PC-3 (cell line): ENCODE data around the gene BMP5. TPM values are rescaled to one million over a fixed set of nuclear protein-coding genes. Genes with fewer than 3 reads are reported as not detected.

Experiments
- ATAC-seq: fragments of 200-7000 bp; cut with Tn5 transposase; 2 replicates; pipeline ENCODE4 v1.9.1; 2020; ENCODE audit warnings: mild to moderate bottlenecking, moderate library complexity
- BruUV-seq: library from RNA; stranded (reverse); fragments of 400-500 nt; replicated peaks from 2 replicates; lab custom pipeline; 2021; lab: Mats Ljungman, UMichigan
- CTCF ChIA-PET: fragments of 300-600 bp; sonication (Branson Sonifier 250); formaldehyde crosslinking; loops from one replicate; lab custom pipeline; 2022; ENCODE audit warnings: antibody characterized with exemption; lab: Charles Lee
- POLR2A ChIA-PET: fragments of 300-600 bp; sonication (Branson Sonifier 250); formaldehyde crosslinking; loops from one replicate; lab custom pipeline; 2022; ENCODE audit warnings: antibody characterized with exemption; ENCODE audit not compliant: unreplicated experiment; lab: Charles Lee
- DNase-seq: peaks from one replicate; pipeline ENCODE4 v3.0.0-alpha.2; 2015
- H2AFZ ChIP-seq: fragments of 300-600 bp; sonication (generic); 2 replicates; pipeline ENCODE4 v1.6.0; 2016; ENCODE audit warnings: antibody characterized with exemption, low read length
- H3F3A ChIP-seq: fragments of 300-600 bp; sonication (generic); one replicate; pipeline ENCODE4 v1.6.0; 2017; ENCODE audit warnings: antibody characterized with exemption, low read length, control low read depth, mild to moderate bottlenecking; ENCODE audit not compliant: unreplicated experiment
- H3K27ac ChIP-seq: fragments of 300-600 bp; sonication (generic); 2 replicates; pipeline ENCODE4 v1.5.1; 2016; ENCODE audit warnings: mild to moderate bottlenecking, low read length
- H3K27me3 ChIP-seq: fragments of 300-600 bp; sonication (generic); 2 replicates; pipeline ENCODE4 v1.6.1; 2016; ENCODE audit warnings: low read length, mixed read lengths
- H3K36me3 ChIP-seq: fragments of 300-600 bp; sonication (generic); 2 replicates; pipeline ENCODE4 v1.6.1; 2016; ENCODE audit warnings: low read depth, mixed run types, low read length, mixed read lengths
- H3K4me1 ChIP-seq: fragments of 300-600 bp; sonication (generic); 2 replicates; pipeline ENCODE4 v1.5.1; 2016; ENCODE audit warnings: low read length; ENCODE audit not compliant: insufficient read depth
- H3K4me2 ChIP-seq: fragments of 300-600 bp; sonication (generic); 2 replicates; pipeline ENCODE4 v1.6.0; 2016; ENCODE audit warnings: low read length
- H3K4me3 ChIP-seq: fragments of 300-600 bp; sonication (generic); 2 replicates; pipeline ENCODE4 v1.5.1; 2016; ENCODE audit warnings: mild to moderate bottlenecking, low read length, mixed read lengths
- H3K79me2 ChIP-seq: fragments of 300-600 bp; sonication (generic); 2 replicates; pipeline ENCODE4 v1.6.1; 2017; ENCODE audit warnings: low read length, mixed read lengths
- H3K9ac ChIP-seq: fragments of 300-600 bp; sonication (generic); 2 replicates; pipeline ENCODE4 v1.6.0; 2016; ENCODE audit warnings: mild to moderate bottlenecking, low read length
- H3K9me2 ChIP-seq: fragments of 300-600 bp; sonication (generic); replicated peaks from 2 replicates; pipeline ENCODE4 v1.6.1; 2016; ENCODE audit warnings: mixed run types, low read length, mixed read lengths
- H3K9me3 ChIP-seq: fragments of 300-600 bp; sonication (generic); 2 replicates; pipeline ENCODE4 v1.6.1; 2016; ENCODE audit warnings: low read length, mixed read lengths
- H4K20me1 ChIP-seq: fragments of 300-600 bp; sonication (generic); 2 replicates; pipeline ENCODE4 v1.6.1; 2016; ENCODE audit warnings: low read length, mixed read lengths
- EZH2 ChIP-seq: fragments of 300-600 bp; sonication (generic); IDR thresholded peaks from one replicate; pipeline ENCODE4 v1.6.1; 2017; ENCODE audit warnings: antibody characterized with exemption, mild to moderate bottlenecking, low read length; ENCODE audit not compliant: unreplicated experiment
- EZH2phosphoT487 ChIP-seq: fragments of 300-600 bp; sonication (generic); IDR thresholded peaks from 2 replicates; pipeline ENCODE4 v1.6.1; 2018; ENCODE audit warnings: mild to moderate bottlenecking, antibody characterized with exemption, low read length, borderline replicate concordance
- intact Hi-C: fragments of 100-400 bp; cut with micrococcal nuclease; formaldehyde crosslinking; loops from 2 replicates; pipeline ENCODE4 v1.9.0; 2023
- total RNA-seq: library from RNA; depleted of rRNA; stranded (reverse); fragments of >200 nt; gene quantifications from 2 replicates; pipeline ENCODE4 v1.2.3, GENCODE V29; 2014
- TF ChIP-seq, protein P1 (sequence below): fragments of 300-600 bp; sonication (generic); conservative IDR thresholded peaks from 2 replicates; pipeline ENCODE4 v1.5.1; 2017; ENCODE audit warnings: antibody characterized with exemption, low read depth, mild to moderate bottlenecking, low read length

Gene BMP5
- total RNA-seq, 1 experiment from 2014 or later: not detected

DNA sequence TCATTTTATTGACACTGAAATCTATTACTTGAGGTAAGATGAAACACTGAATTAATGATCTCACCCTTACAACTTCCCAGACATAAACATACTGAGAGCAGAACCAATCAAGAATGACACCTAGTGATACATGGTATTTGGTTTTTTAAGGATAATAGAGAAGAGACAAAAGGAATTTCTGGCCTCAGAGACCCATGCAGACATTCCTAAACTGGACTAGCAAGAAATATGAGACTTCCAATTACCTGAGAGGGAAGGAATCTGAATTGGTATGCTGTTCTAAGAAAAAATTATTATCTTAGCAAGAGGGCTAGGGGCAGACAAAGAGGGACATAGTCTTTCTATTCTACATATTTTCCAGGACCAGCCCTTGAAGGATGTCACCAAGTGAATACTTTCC, 141.1 kb downstream of the BMP5 start:
- ChIA-PET POLR2A (no interaction called here), CTCF (no interaction called here)
- Histone ChIP-seq H3F3A (no peaks in the 10 kb centered on the region), H3K79me2 (no peaks in the 10 kb centered on the region), H3K4me2 (peak overlapping the region; percentile 42), H4K20me1 (no peaks in the 10 kb centered on the region), H3K4me3 (no peak overlapping the region), H3K36me3 (no peaks in the 10 kb centered on the region), H3K9me3 (no peaks in the 10 kb centered on the region), H2AFZ (no peak overlapping the region), H3K4me1 (peaks cover 14% of the 10 kb centered on the region), H3K9ac (no peak overlapping the region), H3K27ac (no peak overlapping the region), H3K27me3 (no peaks in the 10 kb centered on the region), H3K9me2 (no peaks in the 10 kb centered on the region)
- no TSS peak for BruUV-seq
- ATAC-seq (no peak), DNase-seq (peak; percentile 67)
- intact Hi-C loops: no loop called here
- TF ChIP-seq EZH2: no peak
- no peak for TF ChIP-seq EZH2phosphoT487
- TF ChIP-seq, protein P1, sequence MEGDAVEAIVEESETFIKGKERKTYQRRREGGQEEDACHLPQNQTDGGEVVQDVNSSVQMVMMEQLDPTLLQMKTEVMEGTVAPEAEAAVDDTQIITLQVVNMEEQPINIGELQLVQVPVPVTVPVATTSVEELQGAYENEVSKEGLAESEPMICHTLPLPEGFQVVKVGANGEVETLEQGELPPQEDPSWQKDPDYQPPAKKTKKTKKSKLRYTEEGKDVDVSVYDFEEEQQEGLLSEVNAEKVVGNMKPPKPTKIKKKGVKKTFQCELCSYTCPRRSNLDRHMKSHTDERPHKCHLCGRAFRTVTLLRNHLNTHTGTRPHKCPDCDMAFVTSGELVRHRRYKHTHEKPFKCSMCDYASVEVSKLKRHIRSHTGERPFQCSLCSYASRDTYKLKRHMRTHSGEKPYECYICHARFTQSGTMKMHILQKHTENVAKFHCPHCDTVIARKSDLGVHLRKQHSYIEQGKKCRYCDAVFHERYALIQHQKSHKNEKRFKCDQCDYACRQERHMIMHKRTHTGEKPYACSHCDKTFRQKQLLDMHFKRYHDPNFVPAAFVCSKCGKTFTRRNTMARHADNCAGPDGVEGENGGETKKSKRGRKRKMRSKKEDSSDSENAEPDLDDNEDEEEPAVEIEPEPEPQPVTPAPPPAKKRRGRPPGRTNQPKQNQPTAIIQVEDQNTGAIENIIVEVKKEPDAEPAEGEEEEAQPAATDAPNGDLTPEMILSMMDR: no peak

DNA sequence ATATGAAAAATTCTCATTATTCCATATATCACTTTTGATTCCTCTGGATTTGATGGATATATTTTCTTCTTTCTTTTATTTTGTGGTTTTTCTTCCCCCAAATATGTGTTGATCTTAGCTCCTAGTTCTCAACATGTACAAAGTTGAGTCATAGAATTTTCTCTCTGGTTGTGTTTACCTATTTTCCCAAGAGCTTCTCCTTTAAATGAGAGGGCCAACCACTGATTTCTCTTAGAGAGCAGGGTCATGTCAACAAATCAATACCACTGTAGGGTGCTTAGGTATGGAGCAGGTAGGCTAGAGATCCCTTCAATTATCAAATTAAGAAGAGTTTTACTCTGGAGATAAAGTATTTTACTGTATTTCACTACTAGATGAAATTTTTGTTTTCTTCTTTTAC, 145.7 kb downstream of the BMP5 start:
- H3K27ac ChIP-seq: no peak overlapping the region
- no peaks in the 10 kb centered on the region for H4K20me1 ChIP-seq
- H3K36me3 ChIP-seq: no peaks in the 10 kb centered on the region
- DNase-seq (peak; percentile 53), ATAC-seq (peak; percentile 51)
- BruUV-seq: no TSS peak
- H3K9ac ChIP-seq: no peak overlapping the region
- no peak overlapping the region for H3K4me2 ChIP-seq
- no peaks in the 10 kb centered on the region for H3K9me2 ChIP-seq
- H3K4me3 ChIP-seq: no peak overlapping the region
- H2AFZ ChIP-seq: no peak overlapping the region
- H3K4me1 ChIP-seq: peaks cover 13% of the 10 kb centered on the region
- H3K79me2 ChIP-seq: no peaks in the 10 kb centered on the region
- CTCF ChIA-PET: no interaction called here
- no peaks in the 10 kb centered on the region for H3K27me3 ChIP-seq
- no peaks in the 10 kb centered on the region for H3F3A ChIP-seq
- intact Hi-C loops: no loop called here
- no peaks in the 10 kb centered on the region for H3K9me3 ChIP-seq
- POLR2A ChIA-PET: interaction anchor here (0.6 kb wide), 1 partner anchor 139 kb away, joined by 3 read pairs; no protein-coding TSS in a partner anchor
- TF ChIP-seq EZH2 (no peak), EZH2phosphoT487 (no peak)
- TF ChIP-seq, protein P1: no peak

DNA sequence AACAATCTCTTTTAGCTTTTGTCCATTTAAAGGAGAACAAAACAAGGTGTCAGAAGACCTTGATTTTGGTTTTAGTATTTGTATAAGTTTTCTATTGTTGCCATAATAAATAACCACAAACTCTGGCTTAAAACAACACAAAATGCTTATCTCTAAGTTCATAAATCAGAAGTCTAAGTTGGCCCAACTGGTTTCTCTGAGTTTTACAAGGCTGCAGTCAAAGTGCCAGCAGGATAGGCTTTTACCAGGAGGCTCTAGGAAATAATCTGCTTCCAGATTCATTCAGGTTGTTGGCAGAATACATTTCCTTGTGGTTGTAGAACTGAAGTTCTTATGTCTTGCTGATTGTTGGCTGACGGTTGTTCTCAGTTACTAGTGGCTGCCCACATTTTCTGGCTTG, 149.2 kb downstream of the BMP5 start:
- TF ChIP-seq, protein P1: no peak
- no peak for TF ChIP-seq EZH2phosphoT487
- TF ChIP-seq EZH2: no peak
- Histone ChIP-seq H3K9me3 (no peaks in the 10 kb centered on the region), H3K4me1 (peaks cover 3% of the 10 kb centered on the region; the same call in 1 of the 2 replicates), H3F3A (no peaks in the 10 kb centered on the region), H3K27me3 (no peaks in the 10 kb centered on the region), H3K4me2 (no peak overlapping the region), H3K4me3 (no peak overlapping the region), H3K9me2 (no peaks in the 10 kb centered on the region), H4K20me1 (no peaks in the 10 kb centered on the region), H3K9ac (no peak overlapping the region), H3K79me2 (no peaks in the 10 kb centered on the region), H3K36me3 (no peaks in the 10 kb centered on the region), H2AFZ (no peak overlapping the region), H3K27ac (no peak overlapping the region)
- DNase-seq (no peak), ATAC-seq (no peak)
- ChIA-PET POLR2A (no interaction called here), CTCF (no interaction called here)
- BruUV-seq: no TSS peak
- intact Hi-C loops: no loop called here
